ENCODE measurements around the gene VARS1.
A peak's percentile ranks its signal among the peaks of the same experiment; 100 is the strongest.
"Not testable (repeated sequence)": the region's sequence is repeated elsewhere in the genome, so short reads cannot be mapped to it uniquely, and the experiment has no call there.

The VARS1 gene

GRCh38 chr6:31811645-31812044 is 16.1 kb upstream of the VARS1 start:
- TF ChIP-seq POLR2A (IDR thresholded peaks at IDR 0.05; ENCODE audit: low read depth, low read length) (no peak), PAX5 (IDR thresholded peaks at IDR 0.05; ENCODE audit: insufficient read depth, low read length, severe bottlenecking) (no peak), TAF1 (IDR thresholded peaks at IDR 0.05; ENCODE audit: low read depth, low read length) (no peak), SPI1 (IDR thresholded peaks at IDR 0.05; ENCODE audit: low read depth, low read length) (no peak), POLR2AphosphoS5 (IDR thresholded peaks at IDR 0.05; ENCODE audit: low read depth, low read length) (no peak), POU2F2 (IDR thresholded peaks at IDR 0.05; ENCODE audit: low read depth, low read length) (no peak)
- no peak for FAIRE-seq

GRCh38 chr6:31808599-31808998 is 13.0 kb upstream of the VARS1 start:
- not testable (repeated sequence) for DNase-seq (ENCODE audit: insufficient read length, low spot score); FAIRE-seq

More at GRCh38 chr6:31811645-31812044, 16.1 kb upstream of the VARS1 start:
- no peak for DNase-seq (ENCODE audit: insufficient read length, low spot score)

- DNase-seq (ENCODE audit: insufficient read length, low spot score) (peak; percentile 100), FAIRE-seq (peak; percentile 96)
- peak; percentile 92 for TF ChIP-seq POLR2AphosphoS5 (IDR thresholded peaks at IDR 0.05; ENCODE audit: low read depth, low read length)
- TF ChIP-seq PAX5 (IDR thresholded peaks at IDR 0.05; ENCODE audit: insufficient read depth, low read length, severe bottlenecking): peak; percentile 7
- peak; percentile 57; the same call in 1 of the 2 replicates for TF ChIP-seq POU2F2 (IDR thresholded peaks at IDR 0.05; ENCODE audit: low read depth, low read length)
- TF ChIP-seq POLR2A (IDR thresholded peaks at IDR 0.05; ENCODE audit: low read depth, low read length): peak; percentile 91
- TF ChIP-seq TAF1 (IDR thresholded peaks at IDR 0.05; ENCODE audit: low read depth, low read length): peak; percentile 67
- TF ChIP-seq SPI1 (IDR thresholded peaks at IDR 0.05; ENCODE audit: low read depth, low read length): peak; percentile 93
Measured at GRCh38 chr6:31806470-31807272, 11.1 kb upstream of the VARS1 start, which contains the start of gene LSM2. LSM2 (minus strand) TSS chr6:31806966; CDS start chr6:31806757, 209 bp downstream.

- DNase-seq (ENCODE audit: insufficient read length, low spot score) (no peak), FAIRE-seq (no peak)
- TF ChIP-seq SPI1 (IDR thresholded peaks at IDR 0.05; ENCODE audit: low read depth, low read length) (no peak), POU2F2 (IDR thresholded peaks at IDR 0.05; ENCODE audit: low read depth, low read length) (no peak), PAX5 (IDR thresholded peaks at IDR 0.05; ENCODE audit: insufficient read depth, low read length, severe bottlenecking) (no peak), POLR2AphosphoS5 (IDR thresholded peaks at IDR 0.05; ENCODE audit: low read depth, low read length) (no peak), POLR2A (IDR thresholded peaks at IDR 0.05; ENCODE audit: low read depth, low read length) (no peak), TAF1 (IDR thresholded peaks at IDR 0.05; ENCODE audit: low read depth, low read length) (no peak)
Measured at GRCh38 chr6:31805939-31806469, 10.5 kb upstream of the VARS1 start.

- DNase-seq (ENCODE audit: insufficient read length, low spot score); FAIRE-seq: not testable (repeated sequence)
Measured at GRCh38 chr6:31801031-31801927, 5.7 kb upstream of the VARS1 start.

- TF ChIP-seq POU2F2 (IDR thresholded peaks at IDR 0.05; ENCODE audit: low read depth, low read length): no peak
- no peak for TF ChIP-seq SPI1 (IDR thresholded peaks at IDR 0.05; ENCODE audit: low read depth, low read length)
- no peak for TF ChIP-seq POLR2A (IDR thresholded peaks at IDR 0.05; ENCODE audit: low read depth, low read length)
- no peak for TF ChIP-seq POLR2AphosphoS5 (IDR thresholded peaks at IDR 0.05; ENCODE audit: low read depth, low read length)
- TF ChIP-seq TAF1 (IDR thresholded peaks at IDR 0.05; ENCODE audit: low read depth, low read length): no peak
- no peak for TF ChIP-seq PAX5 (IDR thresholded peaks at IDR 0.05; ENCODE audit: insufficient read depth, low read length, severe bottlenecking)
- DNase-seq (ENCODE audit: insufficient read length, low spot score): no peak
- FAIRE-seq: no peak
Measured at GRCh38 chr6:31799781-31800180, 4.2 kb upstream of the VARS1 start.

- TF ChIP-seq POLR2AphosphoS5 (IDR thresholded peaks at IDR 0.05; ENCODE audit: low read depth, low read length): no peak
- no peak for TF ChIP-seq PAX5 (IDR thresholded peaks at IDR 0.05; ENCODE audit: insufficient read depth, low read length, severe bottlenecking)
- no peak for TF ChIP-seq POLR2A (IDR thresholded peaks at IDR 0.05; ENCODE audit: low read depth, low read length)
- no peak for TF ChIP-seq TAF1 (IDR thresholded peaks at IDR 0.05; ENCODE audit: low read depth, low read length)
- no peak for TF ChIP-seq SPI1 (IDR thresholded peaks at IDR 0.05; ENCODE audit: low read depth, low read length)
- TF ChIP-seq POU2F2 (IDR thresholded peaks at IDR 0.05; ENCODE audit: low read depth, low read length): no peak
- DNase-seq (ENCODE audit: insufficient read length, low spot score) (no peak), FAIRE-seq (no peak)
Measured at GRCh38 chr6:31797588-31797987, 2.0 kb upstream of the VARS1 start.

GRCh38 chr6:31796993-31797385 is 1.4 kb upstream of the VARS1 start:
- TF ChIP-seq TAF1 (IDR thresholded peaks at IDR 0.05; ENCODE audit: low read depth, low read length) (no peak), SPI1 (IDR thresholded peaks at IDR 0.05; ENCODE audit: low read depth, low read length) (no peak), PAX5 (IDR thresholded peaks at IDR 0.05; ENCODE audit: insufficient read depth, low read length, severe bottlenecking) (no peak), POLR2A (IDR thresholded peaks at IDR 0.05; ENCODE audit: low read depth, low read length) (no peak), POLR2AphosphoS5 (IDR thresholded peaks at IDR 0.05; ENCODE audit: low read depth, low read length) (no peak), POU2F2 (IDR thresholded peaks at IDR 0.05; ENCODE audit: low read depth, low read length) (no peak)
- no peak for FAIRE-seq
- no peak for DNase-seq (ENCODE audit: insufficient read length, low spot score)

- peak; percentile 57 for DNase-seq (ENCODE audit: insufficient read length, low spot score)
- no peak for TF ChIP-seq SPI1 (IDR thresholded peaks at IDR 0.05; ENCODE audit: low read depth, low read length)
- TF ChIP-seq TAF1 (IDR thresholded peaks at IDR 0.05; ENCODE audit: low read depth, low read length): no peak
- TF ChIP-seq POLR2AphosphoS5 (IDR thresholded peaks at IDR 0.05; ENCODE audit: low read depth, low read length): no peak
- TF ChIP-seq PAX5 (IDR thresholded peaks at IDR 0.05; ENCODE audit: insufficient read depth, low read length, severe bottlenecking): no peak
- TF ChIP-seq POLR2A (IDR thresholded peaks at IDR 0.05; ENCODE audit: low read depth, low read length): no peak
- TF ChIP-seq POU2F2 (IDR thresholded peaks at IDR 0.05; ENCODE audit: low read depth, low read length): no peak
- no peak for FAIRE-seq
Measured at GRCh38 chr6:31794866-31795615, 511 bp downstream of the VARS1 start.

All from GM12891 (cell line).